ENCODE results near the gene CACHD1. TPM values are rescaled to one million over a fixed set of nuclear protein-coding genes. Genes with fewer than 3 reads are reported as not detected.

Gene CACHD1
- total and polyA plus RNA-seq, 2 of the 4 experiments (the other 2 are of a cell fraction): 2.9 to 5.9 TPM

DNA sequence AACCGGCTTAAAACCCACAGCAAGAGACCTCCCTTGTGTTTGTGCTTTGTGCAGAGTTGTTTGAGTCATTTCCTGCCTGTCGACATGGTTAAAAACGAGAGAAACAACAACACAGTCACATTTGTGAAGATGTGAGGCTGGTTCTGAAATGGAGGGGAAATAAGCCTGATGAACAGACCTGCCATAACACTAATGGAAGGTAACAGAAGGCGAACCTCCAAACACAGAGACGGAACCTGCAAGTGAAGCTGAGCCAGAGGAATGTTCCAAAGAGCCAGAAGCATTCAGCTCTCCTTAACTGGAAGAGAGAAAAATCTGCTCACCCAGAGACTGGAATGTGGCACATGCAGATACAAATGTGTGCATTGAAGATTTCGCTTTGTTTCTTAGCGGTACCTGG lies 221.7 kb downstream of the CACHD1 start:
- H4K20me1 ChIP-seq (ENCODE audit: insufficient read depth, low read length): no peaks in the 10 kb centered on the region
- H4K5ac ChIP-seq (ENCODE audit: low read depth, low read length): peak overlapping the region; percentile 77
- no peaks in the 10 kb centered on the region for H3K9me3 ChIP-seq (ENCODE audit: control insufficient read depth, insufficient read depth, low read length)
- peak overlapping the region; percentile 77 for H3K18ac ChIP-seq (ENCODE audit: low read depth, low read length)
- no peak overlapping the region for H3K4me3 ChIP-seq (ENCODE audit: insufficient read depth, low read depth, low read length)
- H3K14ac ChIP-seq (replicated peaks; ENCODE audit: low read depth, low read length): peak overlapping the region; percentile 73; the same call in 1 of the 2 replicates
- H3K9ac ChIP-seq (ENCODE audit: low read depth, low read length): no peak overlapping the region
- peaks cover 15% of the 10 kb centered on the region for H3K4me1 ChIP-seq (ENCODE audit: control insufficient read depth, insufficient read depth, low read length)
- no peak overlapping the region for H3K56ac ChIP-seq (ENCODE audit: extremely low read depth, insufficient read depth, low read length)
- H3K79me1 ChIP-seq (ENCODE audit: low read depth in 1 of 2, low read length in 2 of 2): no peaks in the 10 kb centered on the region
- WGBS, 2 experiments (ENCODE audit: extremely low coverage in 2 of 2, insufficient read length in 1 of 2): no CpG with 5 or more reads among the region's 7 CpGs
- H3K36me3 ChIP-seq (ENCODE audit: control insufficient read depth, insufficient read depth, low read length): no peaks in the 10 kb centered on the region
- no peaks in the 10 kb centered on the region for H3K27me3 ChIP-seq (ENCODE audit: control insufficient read depth, insufficient read depth, low read length)
- peak overlapping the region; percentile 67 for H3K4me2 ChIP-seq (ENCODE audit: low read depth, low read length)
- peak overlapping the region; percentile 75 for H2AFZ ChIP-seq (replicated peaks; ENCODE audit: low read length, poor library complexity)
- H3K23ac ChIP-seq (ENCODE audit: low read depth, low read length): peak overlapping the region; percentile 36; the same call in 1 of the 2 replicates
- TF ChIP-seq MAZ (IDR thresholded peaks at IDR 0.05; ENCODE audit: borderline replicate concordance, low read depth, low read length) (no peak), RCOR1 (IDR thresholded peaks at IDR 0.05; ENCODE audit: insufficient replicate concordance, low read length) (no peak), FOS (IDR thresholded peaks at IDR 0.05; ENCODE audit: low read depth, low read length) (no peak), POLR2A (IDR thresholded peaks at IDR 0.05; ENCODE audit: low read depth, low read length) (no peak), CEBPB (IDR thresholded peaks at IDR 0.05; ENCODE audit: low read depth, low read length) (no peak), SMC3 (IDR thresholded peaks at IDR 0.05; ENCODE audit: low read depth, low read length) (no peak)
- TF ChIP-seq, protein P1, sequence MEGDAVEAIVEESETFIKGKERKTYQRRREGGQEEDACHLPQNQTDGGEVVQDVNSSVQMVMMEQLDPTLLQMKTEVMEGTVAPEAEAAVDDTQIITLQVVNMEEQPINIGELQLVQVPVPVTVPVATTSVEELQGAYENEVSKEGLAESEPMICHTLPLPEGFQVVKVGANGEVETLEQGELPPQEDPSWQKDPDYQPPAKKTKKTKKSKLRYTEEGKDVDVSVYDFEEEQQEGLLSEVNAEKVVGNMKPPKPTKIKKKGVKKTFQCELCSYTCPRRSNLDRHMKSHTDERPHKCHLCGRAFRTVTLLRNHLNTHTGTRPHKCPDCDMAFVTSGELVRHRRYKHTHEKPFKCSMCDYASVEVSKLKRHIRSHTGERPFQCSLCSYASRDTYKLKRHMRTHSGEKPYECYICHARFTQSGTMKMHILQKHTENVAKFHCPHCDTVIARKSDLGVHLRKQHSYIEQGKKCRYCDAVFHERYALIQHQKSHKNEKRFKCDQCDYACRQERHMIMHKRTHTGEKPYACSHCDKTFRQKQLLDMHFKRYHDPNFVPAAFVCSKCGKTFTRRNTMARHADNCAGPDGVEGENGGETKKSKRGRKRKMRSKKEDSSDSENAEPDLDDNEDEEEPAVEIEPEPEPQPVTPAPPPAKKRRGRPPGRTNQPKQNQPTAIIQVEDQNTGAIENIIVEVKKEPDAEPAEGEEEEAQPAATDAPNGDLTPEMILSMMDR (conservative IDR thresholded peaks at IDR 0.05; ENCODE audit: low read depth, low read length): no peak
- TF ChIP-seq, protein P2, sequence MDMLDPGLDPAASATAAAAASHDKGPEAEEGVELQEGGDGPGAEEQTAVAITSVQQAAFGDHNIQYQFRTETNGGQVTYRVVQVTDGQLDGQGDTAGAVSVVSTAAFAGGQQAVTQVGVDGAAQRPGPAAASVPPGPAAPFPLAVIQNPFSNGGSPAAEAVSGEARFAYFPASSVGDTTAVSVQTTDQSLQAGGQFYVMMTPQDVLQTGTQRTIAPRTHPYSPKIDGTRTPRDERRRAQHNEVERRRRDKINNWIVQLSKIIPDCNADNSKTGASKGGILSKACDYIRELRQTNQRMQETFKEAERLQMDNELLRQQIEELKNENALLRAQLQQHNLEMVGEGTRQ (IDR thresholded peaks at IDR 0.05; ENCODE audit: low read depth, low read length): no peak
- TF ChIP-seq, protein P3, sequence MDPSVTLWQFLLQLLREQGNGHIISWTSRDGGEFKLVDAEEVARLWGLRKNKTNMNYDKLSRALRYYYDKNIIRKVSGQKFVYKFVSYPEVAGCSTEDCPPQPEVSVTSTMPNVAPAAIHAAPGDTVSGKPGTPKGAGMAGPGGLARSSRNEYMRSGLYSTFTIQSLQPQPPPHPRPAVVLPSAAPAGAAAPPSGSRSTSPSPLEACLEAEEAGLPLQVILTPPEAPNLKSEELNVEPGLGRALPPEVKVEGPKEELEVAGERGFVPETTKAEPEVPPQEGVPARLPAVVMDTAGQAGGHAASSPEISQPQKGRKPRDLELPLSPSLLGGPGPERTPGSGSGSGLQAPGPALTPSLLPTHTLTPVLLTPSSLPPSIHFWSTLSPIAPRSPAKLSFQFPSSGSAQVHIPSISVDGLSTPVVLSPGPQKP (IDR thresholded peaks at IDR 0.05; ENCODE audit: borderline replicate concordance, low read depth, low read length): no peak
- no peak overlapping the region for H2BK5ac ChIP-seq (ENCODE audit: low read depth, low read length, poor library complexity, severe bottlenecking)
- peak overlapping the region; percentile 10 for H3K27ac ChIP-seq (ENCODE audit: insufficient read depth, low read length)
- POLR2A ChIA-PET (ENCODE audit: unreplicated experiment): no interaction called here
- no TSS peak for BruUV-seq (replicated peaks)
- H3K4ac ChIP-seq (ENCODE audit: low read depth, low read length): peak overlapping the region; percentile 70
- H2AK9ac ChIP-seq (replicated peaks; ENCODE audit: low read depth, low read length, poor library complexity): no peak overlapping the region
- peak overlapping the region; percentile 20; the same call in 1 of the 2 replicates for H4K91ac ChIP-seq (ENCODE audit: insufficient read depth, low read depth, low read length)
- H2BK15ac ChIP-seq (ENCODE audit: low read depth, low read length): 0 out of 3 replicates have a peak overlapping the region, but pooled peaks have one; percentile 29
- peaks cover 14% of the 10 kb centered on the region; the same call in 1 of the 2 replicates for H3K9me1 ChIP-seq (ENCODE audit: insufficient read depth, low read length)
- dilution Hi-C loops (cut with HindIII; ENCODE audit: low sequenced_read_pairs, unreplicated experiment): no loop called here
- in situ Hi-C loops (cut with MboI; ENCODE audit: low sequenced_read_pairs): loop anchor here (10.0 kb wide), 1 partner anchor 133 kb away; no protein-coding TSS in a partner anchor
- intact Hi-C loops (cut with micrococcal nuclease): no loop called here
- peak overlapping the region; percentile 41; the same call in 1 of the 2 replicates for H2BK20ac ChIP-seq (ENCODE audit: low read depth, low read length)
- peak overlapping the region; percentile 84 for H2BK120ac ChIP-seq (ENCODE audit: low read depth, low read length)
- peak overlapping the region in 1 of 2 experiments; percentile 70; a peak in 2 of 4 replicates for H4K8ac ChIP-seq (ENCODE audit: low read depth in 2 of 2, low read length in 2 of 2)
- ATAC-seq (ENCODE audit: low read depth) (peak; percentile 46), DNase-seq (peak; percentile 48)
- no peak overlapping the region for H2AK5ac ChIP-seq (ENCODE audit: low read depth, low read length)
- CTCF ChIA-PET: interaction anchor here (2.2 kb wide), 1 partner anchor 15 kb away, joined by 6 read pairs; no protein-coding TSS in a partner anchor
